ENCODE results near the gene PRKCQ. TPM values are rescaled to one million over a fixed set of nuclear protein-coding genes. Genes with fewer than 3 reads are reported as not detected.

PRKCQ gene
- total and polyA plus RNA-seq, 2 of the 13 experiments (the other 11 are each of a cell fraction or from before 2014, with no cell fraction given) = 0.13 to 0.35 TPM

- ATAC-seq (no peak), DNase-seq (ENCODE audit: low spot score) (no peak), FAIRE-seq (no peak)
- no peaks in the 10 kb centered on the region for H3K36me3 ChIP-seq (replicated peaks in 1 of 2; ENCODE audit: control insufficient read depth in 1 of 2, insufficient read depth in 2 of 2, low read length in 2 of 2)
- no peak overlapping the region for H3K27ac ChIP-seq (ENCODE audit: extremely low read length, insufficient read depth, low read length)
- no peaks in the 10 kb centered on the region for H3K4me1 ChIP-seq (ENCODE audit: insufficient read depth, low read length)
- 49% methylated on average over 11 of the region's 11 CpGs for WGBS (ENCODE audit: low lambda C conversion rate)
- TF ChIP-seq FLYWCH1 (CRISPR knock-in tag; IDR thresholded peaks at IDR 0.05) (no peak), IKZF4 (CRISPR knock-in tag; IDR thresholded peaks at IDR 0.05; ENCODE audit: borderline replicate concordance, low read depth, not compliant biosample characterization) (no peak)
- no peaks in the 10 kb centered on the region for H4K20me1 ChIP-seq (ENCODE audit: insufficient read depth, low read length)
- in situ Hi-C loops (cut with HindIII; ENCODE audit: extremely low pct_ligation_motif_present, low pct_unique_long_range_greater_than_20kb) = no loop called here
- no peaks in the 10 kb centered on the region for H3K79me2 ChIP-seq (ENCODE audit: insufficient read depth, low read length)
- H3K4me3 ChIP-seq (replicated peaks in 1 of 3; ENCODE audit: insufficient read depth in 1 of 3, low read depth in 2 of 3, low read length in 3 of 3) = no peak overlapping the region
- H3K4me2 ChIP-seq (ENCODE audit: low read depth, low read length) = no peak overlapping the region
- ChIA-PET CTCF (ENCODE audit: low intra/inter-chr PET ratio, low total read pairs) (no interaction called here), POLR2A (no interaction called here)
- H3K9me3 ChIP-seq (ENCODE audit: low read length) = no peaks in the 10 kb centered on the region
- peaks cover 6 to 35% of the 10 kb centered on the region in 2 experiments; a peak in 3 of 5 replicates for H3K27me3 ChIP-seq (ENCODE audit: control insufficient read depth in 1 of 2, insufficient read depth in 2 of 2, low read length in 2 of 2)
- intact Hi-C loops (cut with micrococcal nuclease; ENCODE audit: unreplicated experiment) = no loop called here
- H2AFZ ChIP-seq (ENCODE audit: low read length) = no peak overlapping the region
- H3K9ac ChIP-seq (ENCODE audit: insufficient read depth, low read depth, low read length) = no peak overlapping the region
- BruUV-seq (replicated peaks) = no TSS peak
Measured at GRCh38 chr10:6570893-6571292, 9.2 kb downstream of the PRKCQ start.

- Histone ChIP-seq H3K9ac (ENCODE audit: insufficient read depth, low read depth, low read length) (no peak overlapping the region), H3K4me1 (ENCODE audit: insufficient read depth, low read length) (no peaks in the 10 kb centered on the region), H3K4me3 (replicated peaks in 1 of 3; ENCODE audit: insufficient read depth in 1 of 3, low read depth in 2 of 3, low read length in 3 of 3) (no peak overlapping the region), H3K79me2 (ENCODE audit: insufficient read depth, low read length) (no peaks in the 10 kb centered on the region), H3K36me3 (replicated peaks in 1 of 2; ENCODE audit: control insufficient read depth in 1 of 2, insufficient read depth in 2 of 2, low read length in 2 of 2) (no peaks in the 10 kb centered on the region), H3K27me3 (ENCODE audit: control insufficient read depth in 1 of 2, insufficient read depth in 2 of 2, low read length in 2 of 2) (peaks cover 6 to 34% of the 10 kb centered on the region in 2 experiments; a peak in 3 of 5 replicates), H3K27ac (ENCODE audit: extremely low read length, insufficient read depth, low read length) (no peak overlapping the region), H2AFZ (ENCODE audit: low read length) (no peak overlapping the region), H3K9me3 (ENCODE audit: low read length) (no peaks in the 10 kb centered on the region), H4K20me1 (ENCODE audit: insufficient read depth, low read length) (no peaks in the 10 kb centered on the region), H3K4me2 (ENCODE audit: low read depth, low read length) (no peak overlapping the region)
- in situ Hi-C loops (cut with HindIII; ENCODE audit: extremely low pct_ligation_motif_present, low pct_unique_long_range_greater_than_20kb) (no loop called here), intact Hi-C loops (cut with micrococcal nuclease; ENCODE audit: unreplicated experiment) (no loop called here)
- FAIRE-seq = no peak
- TF ChIP-seq RBFOX2 (IDR thresholded peaks at IDR 0.05; ENCODE audit: low read depth, low read length) (no peak), ZKSCAN1 (IDR thresholded peaks at IDR 0.05; ENCODE audit: low read length) (no peak), ZNF484 (CRISPR knock-in tag; IDR thresholded peaks at IDR 0.05; ENCODE audit: borderline replicate concordance, low read depth) (no peak), SRSF4 (IDR thresholded peaks at IDR 0.05; ENCODE audit: low read depth, low read length, poor library complexity, severe bottlenecking) (no peak), RELA (CRISPR knock-in tag; IDR thresholded peaks at IDR 0.05) (no peak), ZNF670 (CRISPR knock-in tag; IDR thresholded peaks at IDR 0.05; ENCODE audit: borderline replicate concordance) (no peak), ZNF615 (CRISPR knock-in tag; IDR thresholded peaks at IDR 0.05; ENCODE audit: borderline replicate concordance) (no peak), GATAD2A (CRISPR knock-in tag; IDR thresholded peaks at IDR 0.05) (no peak), KLF12 (CRISPR knock-in tag; IDR thresholded peaks at IDR 0.05; ENCODE audit: borderline replicate concordance) (no peak), EZH2 (conservative IDR thresholded peaks at IDR 0.05; ENCODE audit: low read depth, low read length) (no peak), ZNF710 (CRISPR knock-in tag; IDR thresholded peaks at IDR 0.05; ENCODE audit: borderline replicate concordance) (no peak)
- under 1% methylated on average over 7 of the region's 7 CpGs for WGBS (ENCODE audit: low lambda C conversion rate)
- CTCF ChIA-PET (ENCODE audit: low intra/inter-chr PET ratio, low total read pairs) = no interaction called here
- no peak for DNase-seq (ENCODE audit: low spot score)
- BruUV-seq (replicated peaks) = no TSS peak
- POLR2A ChIA-PET = no interaction called here
- no peak for ATAC-seq
Measured at GRCh38 chr10:6569259-6569658, 10.8 kb downstream of the PRKCQ start.

Measured in HepG2 (cell line).